ENCODE data around the gene PRRX2.
"Not testable (repeated sequence)": the region's sequence is repeated elsewhere in the genome, so short reads cannot be mapped to it uniquely, and the experiment has no call there.

The PRRX2 gene

DNA sequence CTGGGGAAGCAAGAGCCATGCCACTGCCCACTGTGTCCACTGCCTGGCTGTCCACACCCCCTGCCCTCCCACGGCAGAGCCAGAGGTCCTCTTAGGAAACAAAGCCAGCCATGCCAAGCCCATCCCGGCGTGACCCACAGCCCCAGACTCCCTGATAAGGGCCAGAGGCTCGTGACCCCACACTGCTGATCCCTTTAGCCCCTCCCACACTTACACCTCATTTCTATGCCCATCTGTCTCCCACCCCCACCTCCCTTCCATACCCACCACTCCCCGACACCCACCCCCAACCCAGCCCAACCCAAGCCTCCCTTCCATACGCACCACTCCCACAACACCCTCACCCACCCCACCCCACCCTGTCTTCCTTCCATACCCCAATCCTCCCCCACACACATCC lies 70.1 kb downstream of the PRRX2 start:
- DNase-seq (ENCODE audit: low spot score), result no peak

DNA sequence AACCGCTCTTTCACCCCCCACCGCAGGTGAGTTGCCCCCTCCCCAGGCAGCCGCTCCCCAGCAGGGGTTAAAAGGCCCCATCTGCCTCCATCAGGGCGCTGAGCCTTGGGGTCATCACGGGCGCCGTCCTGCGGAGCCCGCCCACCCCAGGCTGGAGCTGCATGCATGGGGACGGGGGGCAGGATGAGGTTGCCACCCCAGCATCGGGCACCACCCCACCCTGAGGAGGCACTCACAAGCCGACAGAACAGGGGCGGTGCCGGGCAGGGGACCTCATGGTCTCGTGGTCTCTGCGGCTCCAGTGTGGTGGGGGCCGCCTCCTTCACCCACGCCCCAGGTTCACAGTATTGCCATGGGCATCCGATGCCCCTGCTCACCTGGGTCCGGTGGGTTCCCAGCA lies 70.9 kb downstream of the PRRX2 start:
- DNase-seq (ENCODE audit: low spot score), result no peak

DNA sequence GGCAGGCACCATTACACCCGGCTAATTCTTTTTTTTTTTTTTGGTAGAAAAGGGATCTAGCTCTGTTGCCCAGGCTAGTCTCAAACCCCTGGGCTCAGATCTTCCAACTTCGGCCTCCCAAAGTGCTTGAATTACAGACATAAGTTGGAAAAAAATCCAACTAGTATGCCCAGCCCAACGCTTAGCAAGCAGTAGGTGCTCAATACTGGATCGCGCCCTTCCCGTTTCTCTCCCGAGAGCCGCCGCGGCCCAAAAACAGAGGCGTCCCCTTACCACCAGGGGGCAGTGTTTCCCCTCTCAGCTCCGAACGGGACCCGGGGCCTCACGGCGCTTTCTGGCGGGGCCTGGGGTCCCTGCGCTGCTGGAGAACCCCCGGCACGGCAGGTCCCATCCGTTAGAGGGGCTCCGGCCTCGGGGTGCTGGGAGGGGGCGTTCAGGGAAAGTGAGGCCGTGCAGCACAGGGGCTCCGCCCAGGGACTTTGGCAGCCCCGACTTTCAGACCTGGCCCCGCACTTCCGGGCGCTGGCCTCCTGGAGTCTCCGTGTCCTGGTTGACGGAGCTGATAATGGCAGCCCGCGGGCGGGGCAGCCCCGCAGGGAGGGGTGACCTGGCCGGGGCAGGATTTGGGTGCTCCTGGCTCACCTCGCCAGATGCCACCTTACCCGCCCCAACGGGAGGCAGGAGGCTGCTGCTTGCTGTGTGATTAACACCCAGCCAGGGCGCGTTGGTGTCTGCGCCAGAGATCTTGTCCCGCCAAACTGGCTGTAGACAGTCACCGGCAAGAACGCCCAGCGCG lies 72.2 kb downstream of the PRRX2 start:
- peak; percentile 93 for DNase-seq (ENCODE audit: low spot score)

DNA sequence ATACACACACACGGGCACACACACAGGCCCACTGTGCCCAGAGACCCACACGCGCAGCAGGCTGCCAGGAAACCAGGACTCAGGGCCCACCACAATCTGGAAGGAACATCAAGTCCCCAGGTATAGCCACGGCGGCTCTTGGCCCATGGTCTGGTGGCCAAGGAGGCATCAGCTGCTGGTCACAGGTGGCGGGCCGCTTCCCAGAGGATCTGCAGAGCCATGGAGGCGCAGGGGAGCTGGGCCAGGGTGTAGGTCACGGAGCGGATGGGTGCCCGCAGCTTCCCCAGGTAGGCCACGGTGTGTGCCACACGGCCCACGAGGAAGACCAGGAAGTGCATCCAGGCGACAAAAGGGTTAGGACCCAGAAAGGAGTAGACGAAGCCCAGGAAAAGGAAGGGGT lies 74.0 kb downstream of the PRRX2 start:
- no peak for DNase-seq (ENCODE audit: low spot score)

DNA sequence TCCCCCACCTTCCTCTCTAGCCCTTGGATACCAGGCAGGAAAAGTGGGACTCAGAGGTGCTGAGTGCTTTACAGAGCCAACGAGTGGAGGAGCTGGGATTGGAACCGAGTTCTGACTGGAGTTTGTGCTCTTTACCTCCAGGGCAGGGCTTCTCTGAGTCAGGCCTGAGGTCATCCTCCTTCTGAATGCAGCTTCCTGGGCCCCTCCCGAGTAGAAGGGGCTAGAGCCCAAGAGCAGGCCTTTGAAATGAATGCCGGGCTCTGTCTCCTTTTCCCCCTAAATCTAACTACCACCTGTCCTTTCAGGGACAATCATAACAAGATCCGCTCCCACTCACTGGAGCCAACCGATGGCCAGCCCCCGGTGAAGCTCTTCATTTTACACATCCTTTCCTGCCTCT lies 74.7 kb downstream of the PRRX2 start:
- no peak for DNase-seq (ENCODE audit: low spot score)

DNA sequence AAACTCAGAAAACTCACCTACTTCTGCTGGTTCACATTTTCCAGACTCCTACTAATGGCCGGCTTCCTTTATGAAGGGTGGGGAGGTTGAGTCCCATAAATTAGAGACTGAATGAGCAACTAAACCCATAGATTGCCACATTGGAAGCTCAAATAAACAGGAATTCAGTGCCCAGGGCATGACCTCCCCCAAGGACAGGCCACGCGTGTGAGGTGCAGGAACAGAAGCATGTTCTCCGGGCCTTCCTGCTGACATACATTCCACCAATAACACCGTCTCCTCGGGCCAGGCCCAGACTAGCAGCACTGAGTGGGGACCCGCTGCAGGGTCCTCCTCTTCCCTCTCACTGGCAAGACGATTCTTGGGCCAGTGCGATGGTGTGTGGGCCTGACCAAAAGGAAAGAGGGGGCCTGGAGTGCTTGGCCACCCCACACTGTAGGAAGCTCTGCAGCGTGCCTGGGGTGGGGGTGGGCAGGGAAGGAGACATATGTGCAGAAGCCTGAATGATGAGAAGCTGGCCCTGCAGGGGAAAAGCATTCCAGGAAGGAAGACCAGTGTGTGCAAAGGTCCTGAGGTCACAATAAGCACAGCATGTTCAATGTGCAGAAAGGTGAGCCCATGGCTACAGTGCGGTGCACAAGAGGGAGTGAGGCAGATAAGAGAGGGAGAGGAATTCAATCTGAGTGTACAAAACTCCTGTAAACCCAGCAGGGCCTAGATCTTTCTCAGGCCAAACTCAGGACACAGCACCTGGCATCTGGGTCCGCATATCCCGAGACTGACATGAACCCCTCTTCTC lies 75.4 kb downstream of the PRRX2 start:
- DNase-seq (ENCODE audit: low spot score), result no peak

DNA sequence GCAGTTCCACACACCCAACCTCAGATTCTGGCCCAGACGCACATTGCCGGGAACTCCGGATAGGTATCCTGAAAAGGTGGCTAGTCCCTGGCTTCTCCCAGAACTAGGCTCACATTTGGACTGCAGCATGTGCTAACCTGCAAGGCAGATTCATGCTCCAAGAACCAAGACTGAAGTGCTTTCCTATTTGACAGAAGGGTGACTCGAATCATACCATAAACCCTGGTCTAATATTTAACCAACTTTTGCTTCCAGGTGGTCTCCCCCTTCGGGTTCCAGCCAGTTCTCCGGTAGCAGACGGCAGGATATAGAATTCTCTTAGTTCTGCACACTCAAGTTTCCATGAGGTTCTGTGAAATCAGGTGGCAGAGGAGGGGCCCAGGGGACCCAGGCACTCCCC lies 79.8 kb downstream of the PRRX2 start:
- DNase-seq (ENCODE audit: low spot score), result no peak

DNA sequence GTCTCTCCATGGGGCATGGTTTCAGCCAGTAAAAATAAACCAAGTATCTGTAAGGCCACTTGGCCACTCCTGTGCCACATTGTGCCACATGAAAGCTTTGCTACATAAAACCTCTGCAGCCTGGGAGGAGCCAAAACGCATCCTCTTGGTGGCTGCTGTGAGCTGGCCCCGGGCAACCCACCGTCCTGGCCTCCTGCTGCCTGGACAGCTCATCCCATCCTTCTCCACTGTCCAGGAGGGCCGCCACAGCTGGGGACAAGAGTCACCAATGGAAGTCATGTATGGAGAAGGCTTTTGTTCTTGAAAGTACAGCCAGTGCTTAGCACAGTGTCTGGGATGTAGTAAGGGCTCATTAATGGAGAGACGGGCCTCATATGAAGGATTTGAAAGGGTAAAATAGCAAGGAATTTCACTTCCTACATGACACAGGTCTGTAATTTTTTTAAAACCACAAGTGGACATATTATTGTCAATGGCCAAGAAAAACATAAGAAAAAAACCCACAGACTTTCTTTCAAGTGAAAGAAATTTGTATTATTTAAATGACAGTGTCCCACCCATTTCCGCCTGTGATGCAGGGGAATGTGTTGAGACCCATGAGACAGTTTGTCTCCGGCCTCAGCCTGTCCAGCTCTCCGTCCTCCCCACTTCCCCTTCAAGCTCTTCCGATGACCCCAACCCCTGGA lies 80.8 kb downstream of the PRRX2 start:
- no peak for DNase-seq (ENCODE audit: low spot score)

DNA sequence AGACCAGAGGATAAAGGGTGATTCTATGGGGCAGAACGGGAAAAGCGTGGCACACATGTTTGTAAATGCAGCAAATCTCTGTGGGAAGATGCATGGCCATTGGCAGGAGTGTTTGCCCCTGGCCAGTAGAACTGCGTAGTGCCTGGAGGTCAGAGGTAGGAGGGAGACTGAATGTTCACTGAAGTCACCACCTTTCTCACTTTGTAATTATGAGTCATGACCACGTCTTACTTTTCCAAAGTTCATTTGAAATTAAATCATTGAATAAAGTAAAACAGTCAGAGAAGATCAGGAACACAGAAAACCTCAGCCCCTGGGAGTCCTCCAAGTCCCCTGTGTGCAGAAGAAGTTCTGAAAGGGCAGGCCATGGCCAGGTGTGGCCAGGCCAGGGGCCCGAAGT lies 82.8 kb downstream of the PRRX2 start:
- DNase-seq (ENCODE audit: low spot score), result no peak

DNA sequence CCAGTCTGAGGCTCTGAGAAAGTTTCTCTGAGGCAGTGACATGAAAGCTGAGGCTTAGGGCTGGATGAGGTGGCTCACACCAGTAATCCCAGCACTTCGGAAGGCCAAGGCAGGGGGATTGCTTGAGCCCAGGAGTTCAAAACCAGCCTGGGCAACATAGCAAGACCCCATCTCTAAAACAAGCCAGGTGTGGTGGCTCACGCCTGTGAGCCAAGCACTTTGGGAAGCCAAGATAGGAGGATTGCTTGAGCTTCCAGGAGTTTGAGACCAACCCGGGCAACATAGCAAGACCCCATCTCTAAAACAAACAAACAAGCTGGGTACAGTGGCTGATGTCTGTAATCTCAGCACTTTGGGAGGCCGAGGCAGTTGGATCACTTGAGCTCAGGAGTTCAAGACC lies 83.6 kb downstream of the PRRX2 start:
- DNase-seq (ENCODE audit: low spot score), result not testable (repeated sequence)

DNA sequence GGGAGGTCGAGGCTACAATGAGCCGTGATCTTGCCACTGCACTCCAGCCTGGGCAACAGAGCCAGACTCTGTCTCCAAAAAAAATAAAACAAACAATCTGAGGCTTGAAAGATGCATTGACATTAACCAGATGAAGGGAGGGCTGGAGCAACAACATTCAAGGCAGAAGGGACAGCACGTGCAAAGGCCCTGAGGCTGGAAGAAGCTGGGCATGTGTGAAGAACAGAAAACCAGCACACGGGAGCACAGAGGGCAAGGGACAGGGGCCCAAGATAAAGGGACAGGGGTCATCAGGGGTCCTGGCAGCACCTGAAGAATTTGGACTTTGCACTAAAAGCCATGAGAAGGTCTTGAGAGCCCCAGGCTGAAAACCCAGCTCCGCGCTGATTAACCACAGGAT lies 84.1 kb downstream of the PRRX2 start:
- DNase-seq (ENCODE audit: low spot score), result no peak

DNA sequence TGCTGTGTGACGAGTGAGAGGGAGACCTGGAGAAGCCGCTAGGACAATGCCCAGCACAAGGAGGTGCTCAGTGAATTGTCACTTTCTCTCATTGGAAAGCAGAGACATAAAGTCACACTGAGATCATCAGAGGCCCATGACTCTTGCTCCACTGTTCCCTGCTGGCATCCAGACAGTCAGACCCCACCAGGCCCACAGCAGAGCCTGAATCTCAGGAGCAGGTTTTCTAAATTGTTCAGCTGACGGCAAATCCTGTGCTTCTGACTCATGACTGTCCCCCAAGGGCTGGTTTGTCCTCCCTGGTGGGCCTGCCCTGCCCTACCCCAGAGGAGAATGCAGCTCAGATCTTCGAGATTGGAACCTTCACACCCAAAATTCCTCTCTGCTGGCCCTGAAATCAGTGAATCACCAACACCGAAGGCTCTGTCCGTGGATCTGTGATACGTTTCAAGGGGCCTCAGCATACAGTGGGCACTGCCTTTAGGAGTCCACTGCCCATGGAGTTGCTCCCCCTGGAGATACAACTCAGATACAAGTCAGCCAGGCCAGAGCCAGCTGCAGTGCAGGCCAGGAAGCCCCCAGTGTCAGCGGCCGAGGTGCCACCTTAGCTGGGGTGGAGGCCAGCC lies 84.7 kb downstream of the PRRX2 start:
- no peak for DNase-seq (ENCODE audit: low spot score)

DNA sequence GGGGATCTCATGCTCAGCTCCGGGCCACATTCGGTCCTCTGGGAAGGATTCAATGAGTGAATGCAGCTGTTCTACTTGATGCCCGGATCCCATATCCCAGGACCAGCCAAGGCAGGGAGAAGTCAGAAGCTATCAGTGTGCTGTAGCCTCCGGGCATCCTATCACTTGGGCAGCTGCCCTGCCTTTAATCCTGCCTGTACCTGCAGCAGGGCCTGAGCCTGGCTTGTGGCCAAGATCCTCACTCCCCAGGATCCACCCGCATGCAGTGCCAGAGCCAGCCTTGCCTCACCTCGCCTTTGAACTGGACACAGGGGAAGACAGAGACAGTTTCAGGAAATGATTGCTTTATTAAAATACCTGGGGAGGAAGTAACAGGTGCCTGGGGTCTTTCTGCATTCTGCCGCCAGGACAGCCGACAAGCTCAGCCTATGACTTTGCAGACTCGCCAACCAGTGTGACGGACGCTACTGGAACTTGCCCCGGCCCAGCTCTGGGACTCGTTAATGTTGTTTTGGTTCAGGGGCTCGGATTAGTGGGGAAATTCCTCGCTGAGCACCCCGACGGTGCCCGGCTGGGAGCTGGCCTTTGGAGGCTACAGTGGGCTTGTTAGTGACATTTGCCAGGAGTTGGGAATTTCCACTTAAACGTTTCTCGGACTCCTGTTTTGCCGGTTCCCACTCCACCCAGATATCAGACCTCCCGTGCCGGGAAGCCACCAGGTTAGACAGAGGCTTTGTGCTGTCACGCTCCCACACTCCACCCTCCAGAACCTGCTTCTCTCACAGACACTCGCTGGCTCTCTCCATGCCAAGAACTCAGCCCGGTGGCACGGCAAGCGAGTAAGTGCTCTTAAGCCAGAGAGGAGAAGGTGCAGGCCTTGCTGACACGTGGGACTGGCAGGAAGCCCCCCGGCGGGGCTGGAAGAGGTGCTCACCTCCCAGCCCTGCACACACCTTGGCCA lies 86.7 kb downstream of the PRRX2 start:
- no peak for DNase-seq (ENCODE audit: low spot score)

DNA sequence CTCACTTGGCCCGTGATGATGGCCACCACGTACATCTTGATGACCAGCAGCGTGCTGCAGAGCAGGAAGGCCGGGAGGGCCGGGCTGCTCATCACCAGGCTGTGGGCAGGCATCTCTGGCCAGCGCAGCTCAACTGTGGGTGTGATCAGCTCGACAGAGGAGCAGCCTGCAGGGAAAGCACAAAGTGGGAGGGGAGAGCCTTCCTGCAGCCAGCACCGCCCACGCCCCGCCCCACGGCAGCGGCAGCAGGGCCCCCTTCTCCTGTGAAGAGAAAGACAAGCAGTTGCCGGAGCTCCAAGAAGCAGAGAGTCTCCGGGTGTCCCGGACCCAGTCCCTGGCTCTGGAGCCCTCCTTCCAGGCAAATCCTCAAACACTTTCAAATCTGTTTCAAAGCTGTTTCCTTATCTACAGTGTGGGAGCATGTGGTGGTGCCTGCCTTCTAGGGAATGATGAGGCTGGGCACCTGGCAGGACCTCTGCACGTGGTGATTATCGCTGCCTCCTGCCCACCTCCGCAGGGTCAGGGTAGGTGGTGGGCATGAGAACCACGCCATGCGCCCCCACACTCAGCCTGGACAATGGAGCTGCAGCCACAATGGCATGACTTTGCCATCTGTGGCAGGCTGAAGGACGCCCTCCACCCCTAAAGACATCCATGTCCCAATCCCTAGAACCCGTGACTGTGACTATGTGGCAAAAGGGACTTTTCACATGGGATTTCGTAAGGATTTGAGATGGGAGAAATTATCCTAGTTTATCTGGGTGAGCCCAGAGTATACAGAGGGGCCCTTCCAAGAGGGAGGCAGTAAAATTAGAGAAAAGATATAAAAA lies 87.7 kb downstream of the PRRX2 start, which contains the start of gene PTGES:
PTGES (minus strand) TSS at position 143 of the 830 bp plus-strand sequence; CDS start at position 113, 30 bp downstream.
- DNase-seq (ENCODE audit: low spot score), result peak; percentile 87

DNA sequence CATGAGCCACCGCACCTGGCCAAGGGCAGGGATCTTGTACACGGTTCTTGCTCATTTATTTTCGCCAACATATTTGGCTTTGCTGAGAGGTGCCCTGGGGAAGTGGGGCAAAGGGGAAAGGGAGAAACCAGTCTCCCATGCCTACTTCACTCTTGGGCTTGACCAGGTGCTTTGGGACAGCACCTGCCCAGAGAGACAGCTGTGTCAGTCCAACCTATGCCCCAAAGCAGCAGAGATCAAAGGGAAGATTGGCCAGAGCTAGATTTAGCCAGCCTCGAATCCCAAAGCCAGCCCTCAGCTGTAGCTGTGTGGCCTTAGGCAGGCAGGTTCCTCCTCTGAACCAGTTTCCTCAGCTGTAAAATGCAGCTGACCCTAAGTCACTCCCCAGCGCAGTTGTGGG lies 89.7 kb downstream of the PRRX2 start:
- DNase-seq (ENCODE audit: low spot score), result no peak

DNA sequence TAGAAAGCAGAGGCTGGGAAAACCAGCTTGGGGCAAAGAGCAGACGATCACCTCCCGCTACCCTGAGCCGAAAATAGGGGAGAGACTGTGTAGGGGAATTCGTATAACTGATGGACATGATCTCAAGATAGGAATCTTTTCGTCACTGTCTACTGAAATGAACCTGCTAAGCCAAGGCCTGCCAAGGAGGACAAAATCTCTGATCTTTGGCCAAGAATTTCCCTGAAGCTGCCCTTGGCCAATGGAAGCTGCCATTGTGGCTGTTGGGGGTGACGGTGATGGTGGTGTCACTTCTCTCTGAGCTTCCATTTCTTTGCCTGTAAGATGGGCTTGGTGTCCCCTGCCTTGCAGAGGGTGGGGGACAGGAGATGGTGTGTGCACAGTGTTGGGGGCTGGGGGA lies 90.7 kb downstream of the PRRX2 start:
- no peak for DNase-seq (ENCODE audit: low spot score)

DNA sequence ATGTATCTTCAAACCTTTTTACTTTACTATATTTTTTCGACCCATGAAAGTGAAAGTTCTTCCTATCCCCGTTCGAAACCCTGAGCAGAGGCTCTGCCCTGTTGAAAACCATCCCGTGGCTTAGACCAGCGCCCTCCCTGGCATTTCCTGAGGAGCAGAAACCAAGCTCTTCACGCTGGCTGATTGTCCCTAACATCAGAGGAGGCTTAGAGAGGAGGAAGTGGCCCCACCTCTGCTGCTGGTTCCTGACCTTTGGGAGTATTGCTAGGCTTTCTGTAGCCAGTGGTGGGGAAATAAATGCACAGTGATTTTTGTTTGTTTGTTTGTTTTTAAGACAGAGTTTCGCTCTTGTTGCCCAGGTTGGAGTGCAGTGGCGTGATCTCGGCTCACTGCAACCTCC lies 91.6 kb downstream of the PRRX2 start:
- no peak for DNase-seq (ENCODE audit: low spot score)

DNA sequence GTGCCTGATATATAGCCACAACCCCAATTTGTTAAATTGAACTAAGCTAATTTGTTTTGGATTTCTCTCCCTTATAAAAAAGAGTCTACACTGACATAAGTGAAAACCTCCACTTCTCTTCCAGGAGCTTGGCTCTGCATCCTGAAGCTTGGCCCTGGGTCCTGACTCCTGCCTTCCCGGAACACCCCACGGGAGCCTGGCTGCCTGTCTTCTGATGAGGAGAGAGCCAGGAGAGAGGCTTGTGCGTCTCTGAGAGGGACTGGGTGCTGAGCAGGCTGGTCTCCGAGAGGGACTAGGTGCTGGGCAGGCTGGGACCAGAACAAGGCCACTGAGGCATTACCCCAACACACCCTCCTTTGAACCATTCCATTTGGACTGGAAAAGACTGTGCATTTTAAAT lies 93.9 kb downstream of the PRRX2 start:
- DNase-seq (ENCODE audit: low spot score), result no peak

DNA sequence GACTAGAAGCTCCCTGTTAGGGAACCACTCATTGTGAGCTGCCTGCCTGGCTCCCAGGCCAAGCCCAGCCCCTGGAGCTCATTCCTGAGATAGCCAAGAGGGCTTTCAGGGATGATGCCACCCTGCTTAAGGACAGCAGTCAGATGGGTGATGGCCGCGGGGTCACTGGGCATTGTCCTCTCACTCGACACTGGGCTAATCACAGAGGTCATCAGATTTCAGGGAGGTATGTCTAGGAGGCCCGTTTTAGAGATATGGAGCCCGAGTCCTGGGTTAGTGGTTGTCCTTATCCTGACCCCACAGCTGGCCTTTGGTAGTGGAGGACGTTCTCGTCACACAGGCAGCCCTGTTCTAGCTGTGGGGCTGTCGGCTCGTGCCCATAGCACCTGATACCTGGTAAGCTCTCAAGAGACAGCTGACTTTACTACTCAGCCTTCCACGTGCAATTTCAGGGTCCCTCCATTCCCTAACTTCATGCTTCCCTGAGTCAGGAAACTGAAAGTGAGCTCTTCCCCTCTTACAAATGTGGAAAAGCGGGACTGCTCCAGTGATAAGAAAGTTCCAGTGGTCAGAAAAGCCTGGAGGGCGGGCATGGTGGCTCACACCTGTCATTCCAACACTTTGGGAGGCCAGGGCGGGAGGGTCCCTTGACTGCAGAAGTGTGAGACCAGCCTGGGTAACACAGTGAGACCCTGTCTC lies 94.5 kb downstream of the PRRX2 start:
- DNase-seq (ENCODE audit: low spot score), result no peak

DNA sequence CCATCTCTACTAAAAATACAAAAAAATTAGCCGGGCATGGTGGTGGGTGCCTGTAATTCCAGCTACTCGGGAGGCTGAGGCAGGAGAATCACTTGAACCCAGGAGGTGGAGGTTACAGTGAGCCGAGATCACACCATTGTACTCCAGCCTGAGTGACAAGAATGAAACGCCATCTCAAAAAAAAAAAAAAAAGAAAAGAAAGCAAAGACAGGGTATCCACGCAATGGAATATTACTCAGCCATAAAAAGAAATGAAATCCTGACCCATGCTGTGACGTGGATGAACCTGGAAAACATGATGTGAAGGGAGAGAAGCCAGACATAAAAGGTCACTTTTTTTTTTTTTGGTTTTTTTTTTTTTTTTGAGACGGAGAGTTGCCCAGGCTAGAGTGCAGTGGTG lies 95.3 kb downstream of the PRRX2 start:
- DNase-seq (ENCODE audit: low spot score), result not testable (repeated sequence)

Measured in ecto neural progenitor cell (in vitro differentiated cells).